Measurements from ENCODE around the gene KIAA1217. TPM values are rescaled to one million over a fixed set of nuclear protein-coding genes. Genes with fewer than 3 reads are reported as not detected.

KIAA1217 gene
- total RNA-seq, 1 experiment from 2014 or later = 18.6 TPM

GRCh38 chr10:24418532-24418931 lies 209.6 kb downstream of the KIAA1217 start:
- Histone ChIP-seq H2AK5ac (ENCODE audit: insufficient read length, low read length) (no peak overlapping the region), H3K56ac (ENCODE audit: insufficient read length, low read depth, low read length) (no peak overlapping the region), H4K8ac (replicated peaks; ENCODE audit: insufficient read length, low read depth, low read length) (no peak overlapping the region), H3K18ac (ENCODE audit: insufficient read length, low read depth, low read length) (no peak overlapping the region), H3K79me1 (ENCODE audit: insufficient read depth, low read depth, low read length, poor library complexity, severe bottlenecking) (no peaks in the 10 kb centered on the region), H3K9ac (ENCODE audit: extremely low read depth, insufficient read length, low read length) (no peak overlapping the region), H4K5ac (ENCODE audit: insufficient read length, low read depth, low read length) (no peak overlapping the region), H2BK20ac (ENCODE audit: low read depth, low read length, poor library complexity, severe bottlenecking) (no peak overlapping the region), H3K23me2 (ENCODE audit: insufficient read length, low read depth, low read length, poor library complexity, severe bottlenecking) (no peaks in the 10 kb centered on the region), H3K4ac (ENCODE audit: low read depth, low read length) (no peak overlapping the region), H3K27ac (ENCODE audit: insufficient read length, low read depth, low read length) (no peak overlapping the region), H2BK12ac (ENCODE audit: insufficient read length, low read depth, low read length) (no peak overlapping the region), H3K4me2 (ENCODE audit: insufficient read depth, insufficient read length, low read length) (no peak overlapping the region), H2BK5ac (ENCODE audit: insufficient read length, low read length) (no peak overlapping the region), H3K14ac (ENCODE audit: insufficient read depth, low read length) (no peak overlapping the region), H3T11ph (ENCODE audit: low read length) (no peak overlapping the region), H4K20me1 (ENCODE audit: control insufficient read depth, insufficient read depth, insufficient read length) (no peaks in the 10 kb centered on the region), H3K27me3 (ENCODE audit: insufficient read depth, low read length) (no peaks in the 10 kb centered on the region), H2BK15ac (ENCODE audit: low read depth, low read length) (no peak overlapping the region), H3K23ac (ENCODE audit: insufficient read length, low read depth, low read length) (no peak overlapping the region), H3K9me3 (ENCODE audit: control insufficient read depth, low read depth, low read length) (no peaks in the 10 kb centered on the region), H4K91ac (ENCODE audit: insufficient read length, low read depth, low read length) (no peak overlapping the region), H3K4me1 (ENCODE audit: insufficient read depth, low read length) (no peaks in the 10 kb centered on the region), H3K79me2 (ENCODE audit: insufficient read depth, low read length) (no peaks in the 10 kb centered on the region), H2BK120ac (ENCODE audit: low read depth, low read length, poor library complexity, severe bottlenecking) (no peak overlapping the region), H2AFZ (ENCODE audit: low read length) (no peak overlapping the region)
- Mint-ChIP-seq H3K27ac (no peak overlapping the region), H3K4me1 (peaks cover 8 to 19% of the 10 kb centered on the region in 2 experiments), H3K36me3 (ENCODE audit: insufficient read depth in 1 of 3, low read depth in 3 of 3) (peaks cover 0 to 2% (median 0%) of the 10 kb centered on the region in 3 experiments; a peak in 2 of 7 replicates), H3K9me3 (no peaks in the 10 kb centered on the region), H3K27me3 (ENCODE audit: low read depth) (no peaks in the 10 kb centered on the region; the same call in 1 of the 2 replicates), H3K4me3 (no peak overlapping the region)
- TF ChIP-seq CTCF (conservative IDR thresholded peaks at IDR 0.05) = peak; percentile 49
- DNase-seq = no peak
- no CpG with 5 or more reads among the region's 4 CpGs for WGBS (ENCODE audit: extremely low coverage, insufficient read length, low lambda C conversion rate)

All from H9 (cell line).